H9 (cell line): ENCODE data around the gene VSX1. TPM values are rescaled to one million over a fixed set of nuclear protein-coding genes. Genes with fewer than 3 reads are reported as not detected.

ENCODE experiments used
- DNase-seq: peaks from one replicate; pipeline ENCODE4 v3.0.0-alpha.2; 2017
- H2AFZ ChIP-seq: one replicate; pipeline ENCODE4 v1.6.1; 2013; ENCODE audit warnings: mild to moderate bottlenecking, low read length, control low read depth, moderate library complexity
- H2AK5ac ChIP-seq: 2 replicates; pipeline ENCODE4 v1.6.1; 2013; ENCODE audit warnings: low read length, control low read depth, mixed read lengths; ENCODE audit not compliant: insufficient read length
- H2BK120ac ChIP-seq: one replicate; pipeline ENCODE4 v1.6.1; 2013; ENCODE audit warnings: low read depth, mild to moderate bottlenecking, low read length, control low read depth, inconsistent platforms; ENCODE audit not compliant: poor library complexity, severe bottlenecking
- H2BK12ac ChIP-seq: 2 replicates; pipeline ENCODE4 v1.6.1; 2013; ENCODE audit warnings: low read length, control low read depth, mixed read lengths, low read depth; ENCODE audit not compliant: insufficient read length
- H2BK15ac ChIP-seq: 2 replicates; pipeline ENCODE4 v1.6.1; 2013; ENCODE audit warnings: low read depth, low read length, control low read depth
- H2BK20ac ChIP-seq: one replicate; pipeline ENCODE4 v1.6.1; 2013; ENCODE audit warnings: low read depth, mild to moderate bottlenecking, low read length, control low read depth, inconsistent platforms; ENCODE audit not compliant: poor library complexity, severe bottlenecking
- H2BK5ac ChIP-seq: 2 replicates; pipeline ENCODE4 v1.6.1; 2013; ENCODE audit warnings: low read length, control low read depth, mixed read lengths; ENCODE audit not compliant: insufficient read length
- H3K14ac ChIP-seq: 2 replicates; pipeline ENCODE4 v1.6.1; 2013; ENCODE audit warnings: low read length, control low read depth; ENCODE audit not compliant: insufficient read depth
- H3K18ac ChIP-seq: 2 replicates; pipeline ENCODE4 v1.6.1; 2013; ENCODE audit warnings: low read depth, mild to moderate bottlenecking, mixed read lengths, low read length, control low read depth; ENCODE audit not compliant: insufficient read length
- H3K23ac ChIP-seq: 2 replicates; pipeline ENCODE4 v1.6.1; 2013; ENCODE audit warnings: low read length, control low read depth, mixed read lengths, low read depth; ENCODE audit not compliant: insufficient read length
- H3K23me2 ChIP-seq: 2 replicates; pipeline ENCODE4 v1.6.1; 2013; ENCODE audit warnings: low read depth, mild to moderate bottlenecking, mixed read lengths, low read length, control low read depth; ENCODE audit not compliant: insufficient read length, poor library complexity, severe bottlenecking
- H3K27ac ChIP-seq: 2 replicates; pipeline ENCODE4 v1.5.1; 2013; ENCODE audit warnings: low read length, control low read depth, mixed read lengths, low read depth; ENCODE audit not compliant: insufficient read length
- H3K27me3 ChIP-seq: 2 replicates; pipeline ENCODE4 v1.6.1; 2013; ENCODE audit warnings: low read length, control low read depth, inconsistent platforms; ENCODE audit not compliant: insufficient read depth
- H3K4ac ChIP-seq: 2 replicates; pipeline ENCODE4 v1.6.1; 2013; ENCODE audit warnings: low read depth, mild to moderate bottlenecking, control low read depth, inconsistent platforms, low read length, moderate library complexity
- H3K4me1 ChIP-seq: 2 replicates; pipeline ENCODE4 v1.6.1; 2013; ENCODE audit warnings: low read length, control low read depth, inconsistent platforms; ENCODE audit not compliant: insufficient read depth
- H3K4me2 ChIP-seq: 2 replicates; pipeline ENCODE4 v1.6.1; 2013; ENCODE audit warnings: low read length, control low read depth, mixed read lengths; ENCODE audit not compliant: insufficient read length, insufficient read depth
- H3K56ac ChIP-seq: 2 replicates; pipeline ENCODE4 v1.6.1; 2013; ENCODE audit warnings: low read depth, mild to moderate bottlenecking, mixed read lengths, low read length, control low read depth; ENCODE audit not compliant: insufficient read length
- H3K79me1 ChIP-seq: 2 replicates; pipeline ENCODE4 v1.6.1; 2013; ENCODE audit warnings: low read depth, mild to moderate bottlenecking, moderate library complexity, low read length, control low read depth, inconsistent platforms; ENCODE audit not compliant: insufficient read depth, poor library complexity, severe bottlenecking
- H3K79me2 ChIP-seq: 2 replicates; pipeline ENCODE4 v1.6.1; 2013; ENCODE audit warnings: low read length, control low read depth, inconsistent platforms; ENCODE audit not compliant: insufficient read depth
- H3K9ac ChIP-seq: 2 replicates; pipeline ENCODE4 v1.6.1; 2013; ENCODE audit warnings: low read length, control low read depth, mixed read lengths; ENCODE audit not compliant: insufficient read length; ENCODE audit errors: extremely low read depth
- H3K9me3 ChIP-seq: one replicate; pipeline ENCODE4 v1.6.1; 2013; ENCODE audit warnings: low read depth, low read length, inconsistent platforms; ENCODE audit not compliant: control insufficient read depth
- H3T11ph ChIP-seq: one replicate; pipeline ENCODE4 v1.6.1; 2013; ENCODE audit warnings: mild to moderate bottlenecking, low read length, control low read depth, inconsistent platforms
- H4K20me1 ChIP-seq: one replicate; pipeline ENCODE4 v1.6.1; 2013; ENCODE audit not compliant: control insufficient read depth, insufficient read length, insufficient read depth
- H4K5ac ChIP-seq: 2 replicates; pipeline ENCODE4 v1.6.1; 2013; ENCODE audit warnings: low read depth, mild to moderate bottlenecking, mixed read lengths, low read length, control low read depth; ENCODE audit not compliant: insufficient read length
- H4K8ac ChIP-seq: replicated peaks from 2 replicates; pipeline ENCODE4 v1.6.1; 2013; ENCODE audit warnings: low read length, control low read depth, mixed read lengths, low read depth; ENCODE audit not compliant: insufficient read length
- H4K91ac ChIP-seq: 2 replicates; pipeline ENCODE4 v1.6.1; 2013; ENCODE audit warnings: low read depth, mild to moderate bottlenecking, moderate library complexity, mixed read lengths, low read length, control low read depth; ENCODE audit not compliant: insufficient read length
- H3K27ac Mint-ChIP-seq, 3 experiments: 2 replicates in 2 of 3; 3 replicates in 1 of 3; pipeline ENCODE4 v1.8.0; 2020 to 2021; ENCODE audit warnings: mixed read lengths in 3 of 3, mild to moderate bottlenecking in 1 of 3, moderate library complexity in 1 of 3
- H3K27me3 Mint-ChIP-seq: 2 replicates; pipeline ENCODE4 v1.8.0; 2021; ENCODE audit warnings: low read depth, mild to moderate bottlenecking, moderate library complexity, mixed read lengths
- H3K36me3 Mint-ChIP-seq, 3 experiments: 2 replicates in 2 of 3; 3 replicates in 1 of 3; pipeline ENCODE4 v1.8.0; 2020 to 2021; ENCODE audit warnings: low read depth in 3 of 3, mixed read lengths in 3 of 3; ENCODE audit not compliant: insufficient read depth in 1 of 3
- H3K4me1 Mint-ChIP-seq, 2 experiments: 2 replicates each; pipeline ENCODE4 v1.8.0; 2020; ENCODE audit warnings: mixed read lengths in 2 of 2
- H3K4me3 Mint-ChIP-seq, 2 experiments: 2 replicates in 1 of 2; 3 replicates in 1 of 2; pipeline ENCODE4 v1.8.0; 2020 to 2021; ENCODE audit warnings: mild to moderate bottlenecking in 2 of 2, mixed read lengths in 2 of 2, moderate library complexity in 1 of 2
- H3K9me3 Mint-ChIP-seq, 2 experiments: 2 replicates in 1 of 2; 3 replicates in 1 of 2; pipeline ENCODE4 v1.8.0; 2020; ENCODE audit warnings: mild to moderate bottlenecking in 2 of 2, mixed read lengths in 2 of 2, moderate library complexity in 1 of 2
- WGBS: extraction: QIAGEN DNeasy Blood & Tissue Kit; methylation state at CpG from one replicate; pipeline ENCODE4 v1.1.7; 2013; ENCODE audit warnings: missing lambda C conversion rate, low lambda C conversion rate, mixed read lengths; ENCODE audit not compliant: insufficient read length; ENCODE audit errors: extremely low coverage; 5-methylcytosine and 5-hydroxymethylcytosine counted together
- total RNA-seq: library from RNA; stranded (reverse); gene quantifications from 2 replicates; pipeline ENCODE4 v1.2.1, GENCODE V29; 2021
- TF ChIP-seq, protein P1 (sequence below): fragments of 200-600 bp; sonication (generic); conservative IDR thresholded peaks from 3 replicates; pipeline ENCODE4 v1.8.0; 2021; ENCODE audit warnings: antibody characterized with exemption, mild to moderate bottlenecking

Gene VSX1
- total RNA-seq, 1 experiment from 2014 or later, result not detected

DNA sequence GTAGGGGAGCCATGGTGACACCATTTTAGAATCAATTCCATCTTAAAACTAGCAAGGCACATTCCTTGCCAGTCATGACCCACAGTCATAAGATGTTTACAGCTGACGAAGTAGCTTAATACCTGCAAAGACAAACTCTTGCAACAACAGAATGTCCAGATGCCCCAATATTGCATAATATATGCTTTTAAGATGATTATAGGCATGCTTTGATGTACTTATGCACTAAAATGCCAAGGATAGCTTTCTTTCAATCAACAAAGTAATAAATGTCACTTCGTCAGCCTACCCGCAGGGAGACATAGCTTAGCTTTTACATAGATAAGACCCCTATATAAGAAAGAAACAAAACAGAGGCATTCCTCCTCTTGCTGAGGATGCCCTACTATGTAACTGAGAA lies 50.7 kb downstream of the VSX1 start:
- Histone ChIP-seq H4K20me1 (no peaks in the 10 kb centered on the region), H3K4me1 (no peaks in the 10 kb centered on the region; the same call in 1 of the 2 replicates), H3K9me3 (no peaks in the 10 kb centered on the region), H4K91ac (no peak overlapping the region), H2BK12ac (no peak overlapping the region), H3K79me2 (no peaks in the 10 kb centered on the region), H3K56ac (no peak overlapping the region), H2BK120ac (no peak overlapping the region), H2AFZ (no peak overlapping the region), H3K4ac (no peak overlapping the region), H3K18ac (no peak overlapping the region), H2BK20ac (no peak overlapping the region), H4K8ac (no peak overlapping the region), H3K79me1 (no peaks in the 10 kb centered on the region), H3K14ac (no peak overlapping the region), H3K4me2 (no peak overlapping the region), H3K27me3 (no peaks in the 10 kb centered on the region), H2BK15ac (no peak overlapping the region), H2AK5ac (no peak overlapping the region), H3K23me2 (no peaks in the 10 kb centered on the region), H3T11ph (no peak overlapping the region), H3K9ac (no peak overlapping the region), H2BK5ac (no peak overlapping the region), H3K23ac (no peak overlapping the region), H3K27ac (no peak overlapping the region), H4K5ac (no peak overlapping the region)
- peaks cover 0 to 2% (median 0%) of the 10 kb centered on the region in 3 experiments; a peak in 1 of 7 replicates for H3K36me3 Mint-ChIP-seq
- no peaks in the 10 kb centered on the region for H3K9me3 Mint-ChIP-seq
- H3K27ac Mint-ChIP-seq, result no peak overlapping the region
- H3K4me3 Mint-ChIP-seq, result no peak overlapping the region
- no CpG with 5 or more reads among the region's 3 CpGs for WGBS
- TF ChIP-seq, protein P1, sequence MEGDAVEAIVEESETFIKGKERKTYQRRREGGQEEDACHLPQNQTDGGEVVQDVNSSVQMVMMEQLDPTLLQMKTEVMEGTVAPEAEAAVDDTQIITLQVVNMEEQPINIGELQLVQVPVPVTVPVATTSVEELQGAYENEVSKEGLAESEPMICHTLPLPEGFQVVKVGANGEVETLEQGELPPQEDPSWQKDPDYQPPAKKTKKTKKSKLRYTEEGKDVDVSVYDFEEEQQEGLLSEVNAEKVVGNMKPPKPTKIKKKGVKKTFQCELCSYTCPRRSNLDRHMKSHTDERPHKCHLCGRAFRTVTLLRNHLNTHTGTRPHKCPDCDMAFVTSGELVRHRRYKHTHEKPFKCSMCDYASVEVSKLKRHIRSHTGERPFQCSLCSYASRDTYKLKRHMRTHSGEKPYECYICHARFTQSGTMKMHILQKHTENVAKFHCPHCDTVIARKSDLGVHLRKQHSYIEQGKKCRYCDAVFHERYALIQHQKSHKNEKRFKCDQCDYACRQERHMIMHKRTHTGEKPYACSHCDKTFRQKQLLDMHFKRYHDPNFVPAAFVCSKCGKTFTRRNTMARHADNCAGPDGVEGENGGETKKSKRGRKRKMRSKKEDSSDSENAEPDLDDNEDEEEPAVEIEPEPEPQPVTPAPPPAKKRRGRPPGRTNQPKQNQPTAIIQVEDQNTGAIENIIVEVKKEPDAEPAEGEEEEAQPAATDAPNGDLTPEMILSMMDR, result no peak
- DNase-seq, result no peak
- peaks cover 27% of the 10 kb centered on the region for H3K27me3 Mint-ChIP-seq
- H3K4me1 Mint-ChIP-seq, result peaks cover 16% of the 10 kb centered on the region in 2 experiments
